Liver (tissue), 9 donors: ENCODE results near the gene MATN4. TPM values are rescaled to one million over a fixed set of nuclear protein-coding genes. Genes with fewer than 3 reads are reported as not detected.

ENCODE experiments used
- DNase-seq: peaks from one replicate; pipeline ENCODE4 v3.0.0-alpha.2; 2017; ENCODE audit warnings: low spot score
- H3K27ac ChIP-seq, 2 donors: one replicate each; pipeline ENCODE4 v1.7.0; 2013; ENCODE audit warnings: inconsistent platforms in 2 of 2, low read length in 2 of 2, control low read depth in 1 of 2, low read depth in 1 of 2, mild to moderate bottlenecking in 1 of 2
- H3K27me3 ChIP-seq, 4 donors: one replicate each; pipeline versions ENCODE4 v1.6.1 to v1.7.0; 2013; ENCODE audit warnings: low read length in 3 of 4, inconsistent platforms in 1 of 4, mild to moderate bottlenecking in 1 of 4, moderate library complexity in 1 of 4; ENCODE audit not compliant: control insufficient read depth in 4 of 4, insufficient read depth in 4 of 4
- H3K36me3 ChIP-seq, 4 donors: one replicate each; pipeline versions ENCODE4 v1.6.1 to v1.7.0; 2013; ENCODE audit warnings: low read length in 3 of 4, mild to moderate bottlenecking in 3 of 4, low read depth in 1 of 4, moderate library complexity in 1 of 4; ENCODE audit not compliant: control insufficient read depth in 4 of 4, insufficient read depth in 3 of 4
- H3K4me1 ChIP-seq, 4 donors: one replicate each; pipeline versions ENCODE4 v1.6.1 to v1.7.0; 2013; ENCODE audit warnings: low read length in 3 of 4, mild to moderate bottlenecking in 3 of 4, moderate library complexity in 1 of 4; ENCODE audit not compliant: control insufficient read depth in 4 of 4, insufficient read depth in 4 of 4
- H3K4me3 ChIP-seq, 3 donors: one replicate each; pipeline versions ENCODE4 v1.6.1 to v1.7.0; 2013; ENCODE audit warnings: low read length in 3 of 3, control low read depth in 1 of 3, low read depth in 1 of 3, mild to moderate bottlenecking in 1 of 3
- H3K9ac ChIP-seq, 2 donors: one replicate each; pipeline ENCODE4 v1.7.0; 2013; ENCODE audit warnings: low read length in 2 of 2, mild to moderate bottlenecking in 2 of 2, moderate library complexity in 2 of 2, control low read depth in 1 of 2, low read depth in 1 of 2
- H3K9me3 ChIP-seq, 4 donors: one replicate each; pipeline versions ENCODE4 v1.6.1 to v1.7.0; 2013; ENCODE audit warnings: low read length in 3 of 4; ENCODE audit not compliant: control insufficient read depth in 4 of 4
- FOXA1 ChIP-seq: IDR thresholded peaks from 2 replicates; pipeline ENCODE4 v1.6.1; 2016; ENCODE audit warnings: antibody characterized with exemption
- FOXA2 ChIP-seq: IDR thresholded peaks from 2 replicates; pipeline ENCODE4 v1.6.1; 2016; ENCODE audit warnings: antibody characterized with exemption
- HNF4A ChIP-seq, 2 donors: conservative IDR thresholded peaks; 2 replicates each; pipeline ENCODE4 v1.6.1; 2016; ENCODE audit warnings: antibody characterized with exemption in 2 of 2, mild to moderate bottlenecking in 2 of 2
- NR2F2 ChIP-seq: IDR thresholded peaks from 2 replicates; pipeline ENCODE4 v1.6.1; 2016; ENCODE audit warnings: antibody characterized with exemption
- RAD21 ChIP-seq, 2 donors: IDR thresholded peaks; 2 replicates each; pipeline ENCODE4 v1.6.1; 2016; ENCODE audit warnings: antibody characterized with exemption in 2 of 2, mild to moderate bottlenecking in 2 of 2
- RXRA ChIP-seq, 2 donors: IDR thresholded peaks; 2 replicates each; pipeline ENCODE4 v1.6.1; 2017 to 2018; ENCODE audit warnings: antibody characterized with exemption in 2 of 2, mild to moderate bottlenecking in 1 of 2
- TAF1 ChIP-seq: conservative IDR thresholded peaks from 2 replicates; pipeline ENCODE4 v1.6.1; 2016; ENCODE audit warnings: antibody characterized with exemption, mild to moderate bottlenecking
- YY1 ChIP-seq: IDR thresholded peaks from 2 replicates; pipeline ENCODE4 v1.6.1; 2016; ENCODE audit warnings: antibody characterized with exemption, mild to moderate bottlenecking
- WGBS: extraction: QIAGEN DNeasy Blood & Tissue Kit; methylation state at CpG from one replicate; pipeline ENCODE4 v1.1.7; 2013; 5-methylcytosine and 5-hydroxymethylcytosine counted together
- polyA plus RNA-seq, 2 donors: library from polyadenylated mRNA; stranded (reverse) in 1 of 2; unstranded in 1 of 2; fragments of 200-250 nt in 1 of 2; fragments of >200 nt in 1 of 2; fragmentation: Nextera tagmentation in 1 of 2; extraction: Ambion mirVana in 1 of 2; gene quantifications; one replicate each; pipeline versions ENCODE4 v1.2.1 to v1.2.3, GENCODE V29; 2013 to 2015
- total RNA-seq, 2 donors: library from RNA; depleted of rRNA; stranded (reverse); fragments of >200 nt; gene quantifications; one replicate each; pipeline ENCODE4 v1.2.3, GENCODE V29; 2014
- TF ChIP-seq, protein P1 (sequence below): fragments of 150-350 bp; IDR thresholded peaks from 2 replicates; pipeline ENCODE4 v1.5.1; 2017; ENCODE audit warnings: improper control_type of control experiment, low read depth, low read length; ENCODE audit not compliant: missing input control
- TF ChIP-seq, protein P2 (sequence below): IDR thresholded peaks from 2 replicates; pipeline ENCODE4 v1.6.1; 2016; ENCODE audit warnings: antibody characterized with exemption
- TF ChIP-seq, protein P3 (sequence below): IDR thresholded peaks from 2 replicates; pipeline ENCODE4 v1.6.1; 2016; ENCODE audit warnings: antibody characterized with exemption
- TF ChIP-seq, protein P4 (sequence below): IDR thresholded peaks from 2 replicates; pipeline ENCODE4 v1.6.1; 2016; ENCODE audit warnings: antibody characterized with exemption
- donor health status: healthy.
- donor health status: healthy.
- donor health status: healthy.
- donor health status: healthy.
- donor health status: healthy.

MATN4 gene
- total and polyA plus RNA-seq, 4 donors, result 0.05 TPM; not detected in 3

DNA sequence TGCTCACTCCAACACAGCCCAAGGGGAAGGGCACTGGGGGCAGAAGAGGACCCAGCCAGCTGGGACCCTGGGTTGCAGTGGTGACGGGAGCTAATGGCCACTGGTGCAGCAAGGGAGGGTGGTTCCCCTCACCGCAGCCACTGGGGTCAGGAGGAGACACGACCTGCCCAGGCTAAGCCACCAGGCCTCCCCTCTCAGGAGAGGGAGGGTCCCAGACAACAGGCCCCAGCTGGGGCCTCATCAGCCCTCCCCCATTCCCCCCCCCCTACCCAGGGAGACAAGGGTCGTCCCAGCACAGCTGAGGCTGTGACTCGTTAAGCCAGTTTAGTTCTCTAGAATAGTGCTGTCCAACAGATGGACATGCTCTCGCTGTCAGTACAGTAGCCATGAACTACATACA is 17.3 kb upstream of the MATN4 start (continued):
- TF ChIP-seq, protein P1, sequence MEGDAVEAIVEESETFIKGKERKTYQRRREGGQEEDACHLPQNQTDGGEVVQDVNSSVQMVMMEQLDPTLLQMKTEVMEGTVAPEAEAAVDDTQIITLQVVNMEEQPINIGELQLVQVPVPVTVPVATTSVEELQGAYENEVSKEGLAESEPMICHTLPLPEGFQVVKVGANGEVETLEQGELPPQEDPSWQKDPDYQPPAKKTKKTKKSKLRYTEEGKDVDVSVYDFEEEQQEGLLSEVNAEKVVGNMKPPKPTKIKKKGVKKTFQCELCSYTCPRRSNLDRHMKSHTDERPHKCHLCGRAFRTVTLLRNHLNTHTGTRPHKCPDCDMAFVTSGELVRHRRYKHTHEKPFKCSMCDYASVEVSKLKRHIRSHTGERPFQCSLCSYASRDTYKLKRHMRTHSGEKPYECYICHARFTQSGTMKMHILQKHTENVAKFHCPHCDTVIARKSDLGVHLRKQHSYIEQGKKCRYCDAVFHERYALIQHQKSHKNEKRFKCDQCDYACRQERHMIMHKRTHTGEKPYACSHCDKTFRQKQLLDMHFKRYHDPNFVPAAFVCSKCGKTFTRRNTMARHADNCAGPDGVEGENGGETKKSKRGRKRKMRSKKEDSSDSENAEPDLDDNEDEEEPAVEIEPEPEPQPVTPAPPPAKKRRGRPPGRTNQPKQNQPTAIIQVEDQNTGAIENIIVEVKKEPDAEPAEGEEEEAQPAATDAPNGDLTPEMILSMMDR, result no peak
- no peak for TF ChIP-seq RXRA (IDR thresholded peaks at IDR 0.05)
- TF ChIP-seq NR2F2, result no peak

DNA sequence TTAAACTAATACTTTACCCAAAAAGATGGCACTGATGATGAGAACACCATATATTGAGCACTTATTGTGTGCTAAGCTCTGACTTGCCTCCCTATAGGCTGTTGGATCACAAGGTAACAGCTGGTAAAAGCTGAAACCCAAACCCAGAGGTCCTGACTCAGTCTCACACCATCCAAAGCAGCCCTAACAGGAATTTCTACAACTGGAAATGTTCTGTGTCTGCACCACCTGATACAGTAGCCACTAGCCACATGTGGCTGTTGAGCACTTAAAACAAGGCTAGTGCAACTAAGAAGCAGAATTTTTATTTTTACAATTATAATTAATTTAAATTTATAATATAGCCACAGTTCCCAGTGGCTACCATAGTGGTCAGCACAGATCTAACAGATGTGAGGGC is 15.6 kb upstream of the MATN4 start:
- peaks cover 0 to 2% (median 0%) of the 10 kb centered on the region in 4 donors for H3K4me1 ChIP-seq
- H3K36me3 ChIP-seq, result peaks cover 11 to 32% (median 26%) of the 10 kb centered on the region in 4 donors
- H3K27me3 ChIP-seq, result no peaks in the 10 kb centered on the region
- H3K4me3 ChIP-seq, result no peak overlapping the region
- H3K9me3 ChIP-seq, result no peaks in the 10 kb centered on the region
- TF ChIP-seq RAD21 (IDR thresholded peaks at IDR 0.05) (no peak), YY1 (no peak), FOXA2 (no peak)
- TF ChIP-seq, protein P2, sequence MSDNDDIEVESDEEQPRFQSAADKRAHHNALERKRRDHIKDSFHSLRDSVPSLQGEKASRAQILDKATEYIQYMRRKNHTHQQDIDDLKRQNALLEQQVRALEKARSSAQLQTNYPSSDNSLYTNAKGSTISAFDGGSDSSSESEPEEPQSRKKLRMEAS, result no peak
- H3K9ac ChIP-seq, result no peak overlapping the region
- peak overlapping the region in 1 of 2 donors; percentile 23 for H3K27ac ChIP-seq
- DNase-seq, result no peak

DNA sequence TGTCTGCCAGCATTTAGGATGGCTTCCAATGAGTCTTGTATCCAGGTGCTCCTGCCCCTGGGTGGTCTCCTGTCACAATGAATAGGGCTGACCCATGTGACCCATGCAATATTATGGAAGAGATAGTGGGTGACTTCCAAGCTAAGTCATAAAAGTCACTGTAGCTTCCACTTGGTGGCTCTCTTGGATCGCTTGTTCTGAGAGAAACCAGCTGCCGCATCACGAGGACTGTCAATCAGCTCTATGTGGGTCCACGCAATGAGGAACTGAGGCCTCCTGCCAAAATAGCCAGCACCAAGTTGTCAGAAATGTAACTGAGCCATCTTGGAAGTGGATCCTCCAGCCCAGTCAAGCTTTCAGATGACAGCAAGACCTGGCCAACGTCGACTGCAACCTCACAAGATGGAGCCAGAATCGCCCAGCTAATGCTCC is 14.9 kb upstream of the MATN4 start:
- TF ChIP-seq HNF4A (conservative IDR thresholded peaks at IDR 0.05), result peak; percentile 7 to 40
- TF ChIP-seq, protein P3, sequence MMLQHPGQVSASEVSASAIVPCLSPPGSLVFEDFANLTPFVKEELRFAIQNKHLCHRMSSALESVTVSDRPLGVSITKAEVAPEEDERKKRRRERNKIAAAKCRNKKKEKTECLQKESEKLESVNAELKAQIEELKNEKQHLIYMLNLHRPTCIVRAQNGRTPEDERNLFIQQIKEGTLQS, result no peak
- peak; percentile 56 for TF ChIP-seq YY1
- TF ChIP-seq, protein P1, result peak; percentile 58
- TF ChIP-seq FOXA1, result no peak
- TF ChIP-seq TAF1, result no peak
- TF ChIP-seq, protein P4, sequence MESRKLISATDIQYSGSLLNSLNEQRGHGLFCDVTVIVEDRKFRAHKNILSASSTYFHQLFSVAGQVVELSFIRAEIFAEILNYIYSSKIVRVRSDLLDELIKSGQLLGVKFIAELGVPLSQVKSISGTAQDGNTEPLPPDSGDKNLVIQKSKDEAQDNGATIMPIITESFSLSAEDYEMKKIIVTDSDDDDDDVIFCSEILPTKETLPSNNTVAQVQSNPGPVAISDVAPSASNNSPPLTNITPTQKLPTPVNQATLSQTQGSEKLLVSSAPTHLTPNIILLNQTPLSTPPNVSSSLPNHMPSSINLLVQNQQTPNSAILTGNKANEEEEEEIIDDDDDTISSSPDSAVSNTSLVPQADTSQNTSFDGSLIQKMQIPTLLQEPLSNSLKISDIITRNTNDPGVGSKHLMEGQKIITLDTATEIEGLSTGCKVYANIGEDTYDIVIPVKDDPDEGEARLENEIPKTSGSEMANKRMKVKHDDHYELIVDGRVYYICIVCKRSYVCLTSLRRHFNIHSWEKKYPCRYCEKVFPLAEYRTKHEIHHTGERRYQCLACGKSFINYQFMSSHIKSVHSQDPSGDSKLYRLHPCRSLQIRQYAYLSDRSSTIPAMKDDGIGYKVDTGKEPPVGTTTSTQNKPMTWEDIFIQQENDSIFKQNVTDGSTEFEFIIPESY, result no peak
- peak; percentile 90 to 95 for TF ChIP-seq RAD21 (IDR thresholded peaks at IDR 0.05)
- no peak for DNase-seq
- Histone ChIP-seq H3K27ac (no peak overlapping the region), H3K27me3 (no peaks in the 10 kb centered on the region), H3K36me3 (peaks cover 7 to 24% (median 19%) of the 10 kb centered on the region in 4 donors), H3K9ac (no peak overlapping the region), H3K9me3 (no peaks in the 10 kb centered on the region), H3K4me1 (peaks cover 0 to 2% (median 0%) of the 10 kb centered on the region in 4 donors), H3K4me3 (no peak overlapping the region)
- 35% methylated on average over 7 of the region's 7 CpGs for WGBS
